ENCODE results near the gene HNRNPCL1.
"Not testable (repeated sequence)": the region's sequence is repeated elsewhere in the genome, so short reads cannot be mapped to it uniquely, and the experiment has no call there.

HNRNPCL1 gene

GRCh38 chr1:12848620-12849019, at the start of gene HNRNPCL1:
HNRNPCL1 (minus strand) TSS chr1:12848720; CDS start chr1:12848289, 431 bp downstream.
- not testable (repeated sequence) for DNase-seq

DNA sequence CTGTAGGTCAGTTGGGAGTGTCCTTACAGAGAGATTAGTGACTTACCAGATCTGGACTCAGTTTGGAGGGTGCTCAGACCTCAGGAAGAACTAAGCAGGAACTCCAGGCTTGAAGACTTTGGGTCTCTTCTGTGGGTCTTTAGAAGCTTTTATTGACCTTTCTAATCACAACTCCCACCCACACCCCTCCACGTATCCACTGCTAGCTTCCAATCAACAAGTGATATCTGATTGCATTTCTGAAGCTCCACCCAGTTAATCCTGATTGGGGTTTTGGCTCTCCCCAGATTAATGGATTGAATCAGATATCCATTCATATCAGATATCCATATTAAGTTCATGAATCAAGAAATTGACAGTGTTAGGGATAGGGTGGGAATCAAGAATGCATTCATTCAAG, 49.6 kb upstream of the HNRNPCL1 start, which contains the start of gene PRAMEF10:
TSS of gene PRAMEF10 (minus strand) at position 101 of the 400 bp plus-strand sequence. CDS start 2,423 bp downstream, outside the sequence.
- not testable (repeated sequence) for DNase-seq

GRCh38 chr1:12886101-12886500, 37.6 kb upstream of the HNRNPCL1 start, which contains the start of gene PRAMEF4:
PRAMEF4 (minus strand) TSS chr1:12886201; CDS start chr1:12883394, 2,807 bp downstream.
- not testable (repeated sequence) for DNase-seq

GRCh38 chr1:12878453-12878852, 29.9 kb upstream of the HNRNPCL1 start:
- DNase-seq: not testable (repeated sequence)

- not testable (repeated sequence) for DNase-seq
Observed at GRCh38 chr1:12863131-12863880, 14.8 kb upstream of the HNRNPCL1 start.

DNA sequence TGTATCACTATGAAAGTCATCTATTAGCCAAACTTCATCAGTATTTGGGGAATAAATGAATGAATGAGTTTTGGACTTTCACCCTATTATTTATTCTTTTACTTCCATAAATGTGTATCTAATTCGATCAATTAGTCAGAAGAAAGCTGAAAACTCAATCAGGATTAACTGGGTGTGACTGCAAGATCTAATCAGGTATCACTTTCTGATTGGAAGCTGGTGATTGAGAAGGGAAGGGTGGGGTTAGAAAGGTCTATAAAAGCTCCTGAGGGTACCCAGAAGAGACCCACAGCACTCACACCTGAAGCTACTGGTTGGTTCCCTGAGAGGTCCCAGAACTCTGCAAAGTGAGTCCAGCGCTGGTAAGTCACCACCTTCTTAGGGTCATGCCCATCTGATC, 8.3 kb upstream of the HNRNPCL1 start, which contains the start of gene PRAMEF2:
TSS of gene PRAMEF2 (plus strand) at position 301 of the 400 bp plus-strand sequence. CDS start 1,924 bp downstream, outside the sequence.
- DNase-seq: not testable (repeated sequence)

- DNase-seq: no peak
Observed at GRCh38 chr1:12851779-12852178, 3.3 kb upstream of the HNRNPCL1 start.

DNA sequence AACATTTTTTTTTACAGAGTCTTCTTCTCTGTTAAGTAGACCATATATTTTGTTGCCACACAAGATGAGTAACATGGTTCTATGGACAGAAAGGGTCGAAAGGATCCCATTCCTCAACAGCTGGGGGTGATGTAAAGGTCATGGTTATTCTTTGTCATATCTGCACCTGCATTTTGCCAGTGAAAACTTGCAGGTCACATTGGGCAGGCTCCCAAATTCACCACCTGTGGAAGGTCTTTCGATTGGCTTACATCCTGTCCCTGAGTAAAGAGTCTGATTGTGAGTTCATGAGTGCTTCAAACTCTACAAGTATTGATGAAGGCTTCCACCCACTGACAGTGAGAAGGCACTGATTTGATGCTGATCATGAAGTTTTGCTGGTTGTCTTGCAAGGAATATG, 15.3 kb downstream of the HNRNPCL1 start:
- not testable (repeated sequence) for DNase-seq

DNA sequence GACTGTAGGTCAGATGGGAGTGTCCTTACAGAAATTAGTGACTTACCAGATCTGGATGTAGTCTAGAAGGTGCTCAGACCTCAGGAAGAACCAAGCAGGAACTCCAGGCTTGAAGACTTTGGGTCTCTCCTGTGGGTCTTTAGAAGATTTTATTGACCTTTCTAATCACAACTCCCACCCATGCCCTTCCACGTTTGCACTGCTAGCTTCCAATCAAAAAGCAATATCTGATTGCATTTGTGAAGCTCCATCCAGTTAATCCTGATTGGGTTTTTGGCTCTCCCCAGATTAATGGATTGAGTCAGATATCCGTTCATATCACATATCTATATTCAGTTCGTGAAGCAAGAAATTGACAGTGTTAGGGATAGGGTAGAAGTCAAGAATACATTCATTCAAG, 17.2 kb downstream of the HNRNPCL1 start, which contains the start of gene PRAMEF11:
TSS of gene PRAMEF11 (minus strand) at position 101 of the 400 bp plus-strand sequence. CDS start 2,621 bp downstream, outside the sequence.
- DNase-seq: not testable (repeated sequence)

DNA sequence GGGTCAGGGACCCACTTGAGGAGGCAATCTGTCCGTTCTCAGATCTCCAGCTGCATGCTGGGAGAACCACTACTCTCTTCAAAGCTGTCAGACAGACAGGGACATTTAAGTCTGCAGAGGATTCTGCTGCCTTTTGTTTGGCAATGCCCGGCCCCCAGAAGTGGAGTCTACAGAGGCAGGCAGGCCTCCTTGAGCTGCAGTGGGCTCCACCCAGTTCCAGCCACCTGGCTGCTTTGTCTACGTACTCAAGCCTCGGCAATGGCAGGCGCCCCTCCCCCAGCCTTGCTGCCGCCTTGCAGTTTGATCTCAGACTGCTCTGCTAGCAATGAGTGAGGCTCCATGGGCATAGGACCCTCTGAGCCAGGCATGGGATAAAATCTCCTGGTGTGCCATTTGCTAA, 29.5 kb downstream of the HNRNPCL1 start:
- not testable (repeated sequence) for DNase-seq

DNA sequence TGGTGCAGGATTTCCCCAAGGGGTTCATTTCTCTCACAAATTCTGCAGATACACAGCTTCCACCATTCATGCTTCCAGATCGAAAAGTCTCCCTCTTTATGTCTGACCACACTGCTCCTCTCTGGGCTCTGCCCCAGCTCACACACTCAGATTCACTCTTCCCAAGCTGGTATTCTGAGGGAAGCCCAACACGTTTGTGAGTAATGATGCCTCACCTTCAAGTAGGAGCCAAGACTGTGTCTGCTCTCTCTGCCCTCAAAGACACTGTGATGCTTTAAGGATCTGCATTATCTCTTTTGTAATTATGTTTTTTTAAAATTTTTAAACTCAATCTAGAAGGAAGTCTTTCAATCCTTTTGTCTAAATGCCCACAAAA, 37.1 kb downstream of the HNRNPCL1 start:
- DNase-seq: no peak

GRCh38 chr1:12810691-12811408, 37.7 kb downstream of the HNRNPCL1 start:
- DNase-seq: no peak

DNA sequence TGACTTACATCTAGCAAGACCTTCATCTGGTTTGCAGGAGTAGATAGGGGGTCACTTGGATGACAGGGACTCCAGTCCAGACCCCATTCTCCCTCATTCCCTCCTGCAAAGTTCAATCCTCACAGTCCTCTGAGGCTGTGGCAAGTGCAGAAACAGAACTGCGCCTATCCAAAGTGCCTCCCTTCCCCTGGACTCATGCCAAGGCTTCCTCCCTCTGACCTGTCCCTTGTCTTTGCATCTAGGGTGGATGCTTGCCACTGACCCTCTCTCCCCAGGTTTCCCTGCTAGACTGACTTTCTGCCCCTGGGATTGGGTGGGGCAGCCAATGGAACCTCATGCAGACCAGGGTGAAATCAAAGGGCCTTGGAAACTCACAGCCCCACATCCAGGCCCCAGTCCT, 38.6 kb downstream of the HNRNPCL1 start:
- DNase-seq: no peak

- no peak for DNase-seq
Observed at GRCh38 chr1:12799730-12800129, 48.8 kb downstream of the HNRNPCL1 start.

- DNase-seq: no peak
Observed at GRCh38 chr1:12798911-12799310, 49.6 kb downstream of the HNRNPCL1 start.

Measured in NCI-H510A (cell line).